IgD-negative memory B cell (primary cell): ENCODE results near the gene HRH4. TPM values are rescaled to one million over a fixed set of nuclear protein-coding genes. Genes with fewer than 3 reads are reported as not detected.
A peak's percentile ranks its signal among the peaks of the same experiment; 100 is the strongest.

Experiments
- H3K27ac Mint-ChIP-seq, 3 donors: one replicate each; pipeline ENCODE4 v1.8.0; 2020 to 2022; ENCODE audit warnings: mild to moderate bottlenecking in 3 of 3, mixed read lengths in 3 of 3, moderate library complexity in 1 of 3
- H3K27me3 Mint-ChIP-seq: one replicate; pipeline ENCODE4 v1.8.0; 2021; ENCODE audit warnings: mixed read lengths
- H3K36me3 Mint-ChIP-seq: one replicate; pipeline ENCODE4 v1.8.0; 2020; ENCODE audit warnings: mild to moderate bottlenecking, mixed read lengths
- H3K4me1 Mint-ChIP-seq, 3 donors: one replicate each; pipeline ENCODE4 v1.8.0; 2020 to 2022; ENCODE audit warnings: mixed read lengths in 3 of 3, mild to moderate bottlenecking in 1 of 3
- H3K4me3 Mint-ChIP-seq, 4 donors: one replicate each; pipeline ENCODE4 v1.8.0; 2020 to 2022; ENCODE audit warnings: mild to moderate bottlenecking in 4 of 4, mixed read lengths in 4 of 4, moderate library complexity in 3 of 4
- H3K9me3 Mint-ChIP-seq, 3 donors: one replicate each; pipeline ENCODE4 v1.8.0; 2020 to 2021; ENCODE audit warnings: mixed read lengths in 3 of 3, mild to moderate bottlenecking in 1 of 3
- polyA plus RNA-seq: library from polyadenylated mRNA; unstranded; fragments of 300-500 nt; fragmentation: Illumina TruSeq; gene quantifications from one replicate; pipeline ENCODE4 v1.2.3, GENCODE V29; 2021

HRH4 gene, protein sequence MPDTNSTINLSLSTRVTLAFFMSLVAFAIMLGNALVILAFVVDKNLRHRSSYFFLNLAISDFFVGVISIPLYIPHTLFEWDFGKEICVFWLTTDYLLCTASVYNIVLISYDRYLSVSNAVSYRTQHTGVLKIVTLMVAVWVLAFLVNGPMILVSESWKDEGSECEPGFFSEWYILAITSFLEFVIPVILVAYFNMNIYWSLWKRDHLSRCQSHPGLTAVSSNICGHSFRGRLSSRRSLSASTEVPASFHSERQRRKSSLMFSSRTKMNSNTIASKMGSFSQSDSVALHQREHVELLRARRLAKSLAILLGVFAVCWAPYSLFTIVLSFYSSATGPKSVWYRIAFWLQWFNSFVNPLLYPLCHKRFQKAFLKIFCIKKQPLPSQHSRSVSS
- not detected for polyA plus RNA-seq

GRCh38 chr18:24460388-24460787 lies at the start of gene HRH4:
Gene HRH4 (plus strand): TSS chr18:24460637. CDS start chr18:24460729, 92 bp downstream.
- H3K36me3 Mint-ChIP-seq, result peaks cover 5% of the 10 kb centered on the region
- H3K4me3 Mint-ChIP-seq, result no peak within 1 kb of the TSS
- peaks cover 2% of the 10 kb centered on the region for H3K27me3 Mint-ChIP-seq
- peaks cover 0 to 2% (median 0%) of the 10 kb centered on the region in 3 donors for H3K9me3 Mint-ChIP-seq
- H3K27ac Mint-ChIP-seq, result no peak within 1 kb of the TSS
- no peaks in the 10 kb centered on the region for H3K4me1 Mint-ChIP-seq

DNA sequence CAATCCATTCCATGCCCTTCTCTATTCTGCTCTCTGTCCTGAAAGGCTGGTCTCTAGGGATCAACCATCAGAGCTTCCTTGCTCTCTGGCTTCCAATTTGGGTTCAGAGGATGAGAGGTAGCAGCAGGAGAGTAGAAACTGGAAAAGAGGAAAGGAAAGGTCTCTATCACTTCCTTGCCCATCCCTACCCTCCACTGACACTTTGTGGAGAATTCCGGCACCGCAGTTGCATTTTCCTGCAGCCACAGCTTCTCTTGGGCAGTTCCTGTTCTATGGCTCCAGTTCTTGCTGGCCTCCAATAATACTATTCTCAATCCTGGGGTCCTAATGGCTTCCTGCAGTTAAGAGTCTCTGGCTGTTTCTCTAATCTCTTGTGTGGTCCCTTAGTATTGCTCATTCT lies 47.3 kb upstream of the HRH4 start:
- Mint-ChIP-seq H3K4me3 (no peak overlapping the region), H3K27ac (no peak overlapping the region), H3K36me3 (no peaks in the 10 kb centered on the region), H3K9me3 (peaks cover 0 to 3% (median 2%) of the 10 kb centered on the region in 3 donors), H3K4me1 (peaks cover 0 to 1% (median 0%) of the 10 kb centered on the region in 3 donors), H3K27me3 (peaks cover 22% of the 10 kb centered on the region)

GRCh38 chr18:24414349-24415003 lies 46.0 kb upstream of the HRH4 start:
- no peak overlapping the region for H3K27ac Mint-ChIP-seq
- peaks cover 0 to 1% (median 0%) of the 10 kb centered on the region in 3 donors for H3K4me1 Mint-ChIP-seq
- peaks cover 33% of the 10 kb centered on the region for H3K27me3 Mint-ChIP-seq
- peaks cover 0 to 2% (median 2%) of the 10 kb centered on the region in 3 donors for H3K9me3 Mint-ChIP-seq
- H3K36me3 Mint-ChIP-seq, result no peaks in the 10 kb centered on the region
- no peak overlapping the region for H3K4me3 Mint-ChIP-seq

GRCh38 chr18:24417480-24417879 lies 43.0 kb upstream of the HRH4 start:
- Mint-ChIP-seq H3K4me3 (no peak overlapping the region), H3K4me1 (peaks cover 0 to 1% (median 0%) of the 10 kb centered on the region in 3 donors), H3K9me3 (peaks cover 0 to 2% (median 0%) of the 10 kb centered on the region in 3 donors), H3K27me3 (peaks cover 42% of the 10 kb centered on the region), H3K36me3 (no peaks in the 10 kb centered on the region), H3K27ac (no peak overlapping the region)

DNA sequence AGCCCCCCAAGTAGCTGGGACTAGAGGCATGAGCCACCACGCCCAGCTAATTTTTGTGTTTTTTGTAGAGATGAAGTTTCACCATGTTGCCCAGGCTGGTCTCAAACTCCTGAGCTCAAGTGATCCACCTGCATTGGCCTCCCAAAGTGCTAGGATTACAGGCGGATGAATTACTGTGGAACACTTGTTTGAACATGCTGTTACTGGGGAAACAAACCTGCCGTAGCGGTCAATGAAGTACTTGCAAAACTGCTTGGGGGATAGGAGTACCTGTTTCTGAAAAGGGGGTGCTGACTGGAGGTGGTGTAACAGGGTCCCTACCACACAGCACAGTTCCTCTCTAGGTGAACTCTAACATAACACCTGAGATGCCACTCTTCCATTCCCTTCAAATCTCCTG lies 39.9 kb upstream of the HRH4 start:
- Mint-ChIP-seq H3K9me3 (peaks cover under 1 to 4% (median 2%) of the 10 kb centered on the region in 3 donors), H3K4me1 (peaks cover 0 to 2% (median 0%) of the 10 kb centered on the region in 3 donors), H3K4me3 (no peak overlapping the region), H3K36me3 (no peaks in the 10 kb centered on the region), H3K27me3 (peaks cover 53% of the 10 kb centered on the region), H3K27ac (no peak overlapping the region)

GRCh38 chr18:24421831-24422230 lies 38.6 kb upstream of the HRH4 start:
- Mint-ChIP-seq H3K9me3 (peaks cover 6 to 9% (median 7%) of the 10 kb centered on the region in 3 donors), H3K4me1 (peaks cover 0 to 7% (median 3%) of the 10 kb centered on the region in 3 donors), H3K27ac (no peak overlapping the region), H3K27me3 (peaks cover 51% of the 10 kb centered on the region), H3K36me3 (no peaks in the 10 kb centered on the region), H3K4me3 (no peak overlapping the region)

DNA sequence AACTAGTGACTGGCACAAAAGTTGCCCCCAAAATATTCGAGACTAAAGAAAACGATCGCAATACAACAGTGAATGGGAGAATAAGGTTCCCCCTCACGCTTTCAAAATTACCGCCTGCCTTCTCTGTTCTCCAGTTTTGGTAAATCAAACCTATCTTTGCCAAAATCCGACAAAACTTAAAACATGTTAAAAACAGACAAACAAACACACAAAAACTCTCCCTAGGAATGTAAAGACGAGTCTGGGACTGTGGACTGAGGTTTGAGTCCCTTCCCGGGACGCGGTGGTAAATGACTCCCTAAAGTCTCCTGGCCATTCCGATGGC lies 34.4 kb upstream of the HRH4 start:
- peaks cover 10 to 14% (median 12%) of the 10 kb centered on the region in 3 donors for H3K4me1 Mint-ChIP-seq

GRCh38 chr18:24426398-24427294 lies 33.8 kb upstream of the HRH4 start, which contains the start of gene IMPACT:
Gene IMPACT (plus strand): TSS chr18:24426670. CDS start chr18:24426757, 87 bp downstream.
- Mint-ChIP-seq H3K4me3 (peak within 1 kb of the TSS; percentile 92 to 94 (median 94)), H3K36me3 (peaks cover 7% of the 10 kb centered on the region), H3K9me3 (peaks cover 6 to 12% (median 7%) of the 10 kb centered on the region in 3 donors), H3K27ac (peak within 1 kb of the TSS; percentile 29 to 89 (median 88)), H3K27me3 (peaks cover 21% of the 10 kb centered on the region), H3K4me1 (peaks cover 10 to 14% (median 12%) of the 10 kb centered on the region in 3 donors)

More for the DNA sequence above, 34.4 kb upstream of the HRH4 start:
- Mint-ChIP-seq H3K4me3 (peak overlapping the region; percentile 84 to 94 (median 93)), H3K9me3 (peaks cover 6 to 12% (median 7%) of the 10 kb centered on the region in 3 donors), H3K27ac (peak overlapping the region; percentile 29 to 88 (median 39)), H3K36me3 (peaks cover 5% of the 10 kb centered on the region), H3K27me3 (peaks cover 24% of the 10 kb centered on the region)

GRCh38 chr18:24427484-24427883 lies 33.0 kb upstream of the HRH4 start:
- Mint-ChIP-seq H3K27me3 (peaks cover 14% of the 10 kb centered on the region), H3K9me3 (peaks cover 6 to 12% (median 7%) of the 10 kb centered on the region in 3 donors), H3K36me3 (peaks cover 9% of the 10 kb centered on the region), H3K4me1 (peaks cover 10 to 14% (median 12%) of the 10 kb centered on the region in 3 donors), H3K27ac (peak overlapping the region in 2 of 3 donors; percentile 10 to 53), H3K4me3 (peak overlapping the region; percentile 92 to 94 (median 94))

GRCh38 chr18:24428709-24429108 lies 31.7 kb upstream of the HRH4 start:
- peaks cover 6% of the 10 kb centered on the region for H3K27me3 Mint-ChIP-seq
- peak overlapping the region in 1 of 4 donors; percentile 94 for H3K4me3 Mint-ChIP-seq
- H3K9me3 Mint-ChIP-seq, result peaks cover 6 to 12% (median 7%) of the 10 kb centered on the region in 3 donors
- peaks cover 13% of the 10 kb centered on the region for H3K36me3 Mint-ChIP-seq
- no peak overlapping the region for H3K27ac Mint-ChIP-seq
- H3K4me1 Mint-ChIP-seq, result peaks cover 10 to 17% (median 13%) of the 10 kb centered on the region in 3 donors

DNA sequence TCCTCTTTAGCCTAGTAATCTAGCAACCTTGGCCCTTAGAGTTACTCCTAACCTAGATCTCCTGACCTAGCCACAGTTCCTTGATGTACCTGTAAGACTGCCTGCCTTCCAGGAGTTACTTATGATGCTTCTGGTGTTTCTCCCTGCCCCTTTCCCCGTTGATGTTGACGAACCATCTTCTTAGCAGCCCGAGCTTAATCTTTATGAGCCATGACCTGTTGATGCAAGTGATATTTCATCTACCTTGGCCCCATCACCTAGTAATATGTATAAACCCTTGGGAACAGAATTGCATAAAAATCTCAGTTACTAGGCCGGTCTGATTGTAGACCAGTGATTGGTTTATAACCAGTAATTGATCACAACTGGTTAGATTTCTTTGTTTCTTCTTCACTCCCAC lies 31.2 kb upstream of the HRH4 start:
- H3K27me3 Mint-ChIP-seq, result peaks cover 3% of the 10 kb centered on the region
- peaks cover 6 to 12% (median 7%) of the 10 kb centered on the region in 3 donors for H3K9me3 Mint-ChIP-seq
- no peak overlapping the region for H3K27ac Mint-ChIP-seq
- no peak overlapping the region for H3K4me3 Mint-ChIP-seq
- peaks cover 10 to 17% (median 13%) of the 10 kb centered on the region in 3 donors for H3K4me1 Mint-ChIP-seq
- peaks cover 13% of the 10 kb centered on the region for H3K36me3 Mint-ChIP-seq

DNA sequence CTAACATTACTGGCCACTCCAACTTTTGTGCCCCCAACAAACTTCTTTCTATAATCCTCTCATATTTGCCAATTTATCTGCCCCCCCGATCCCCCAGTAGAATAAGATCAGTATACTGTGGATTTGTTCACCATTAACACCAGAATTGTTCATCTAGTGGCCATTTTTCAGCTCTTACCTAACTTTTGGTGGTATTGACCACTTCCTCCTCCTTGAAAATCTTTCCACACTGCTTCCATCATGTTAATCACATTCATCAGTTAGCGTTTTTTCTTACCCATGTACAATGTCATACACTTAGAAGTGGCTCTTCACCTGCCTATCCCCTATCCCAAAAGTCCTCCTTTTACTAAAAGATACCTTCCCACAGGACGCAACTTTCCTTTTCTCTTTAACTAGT lies 27.8 kb upstream of the HRH4 start:
- peaks cover 0 to 3% (median 0%) of the 10 kb centered on the region in 3 donors for H3K9me3 Mint-ChIP-seq
- H3K4me1 Mint-ChIP-seq, result peaks cover 6% of the 10 kb centered on the region in 3 donors
- H3K27me3 Mint-ChIP-seq, result no peaks in the 10 kb centered on the region
- H3K27ac Mint-ChIP-seq, result no peak overlapping the region
- H3K36me3 Mint-ChIP-seq, result peaks cover 13% of the 10 kb centered on the region
- H3K4me3 Mint-ChIP-seq, result no peak overlapping the region

DNA sequence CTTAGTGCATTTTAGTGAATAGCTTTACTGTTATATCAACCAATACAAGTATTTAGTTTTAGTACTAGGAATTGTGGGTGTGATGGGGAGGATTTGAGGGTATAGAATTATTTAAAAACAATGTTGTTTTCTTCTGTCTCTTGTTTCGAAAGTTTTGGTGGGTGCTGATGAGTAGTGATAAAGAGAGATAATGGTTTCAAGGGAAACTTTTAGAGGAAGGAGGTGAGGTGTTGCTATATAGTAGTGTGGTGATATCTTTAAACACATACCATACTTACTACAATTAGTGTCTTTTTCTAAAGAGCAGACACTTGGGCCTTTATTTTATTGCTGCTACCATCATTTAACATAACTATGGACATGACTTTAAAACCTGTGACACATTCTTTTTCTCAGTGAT lies 23.5 kb upstream of the HRH4 start:
- Mint-ChIP-seq H3K27ac (no peak overlapping the region), H3K36me3 (peaks cover 16% of the 10 kb centered on the region), H3K4me1 (peaks cover 0 to 2% (median 2%) of the 10 kb centered on the region in 3 donors), H3K9me3 (no peaks in the 10 kb centered on the region), H3K4me3 (no peak overlapping the region), H3K27me3 (no peaks in the 10 kb centered on the region)

DNA sequence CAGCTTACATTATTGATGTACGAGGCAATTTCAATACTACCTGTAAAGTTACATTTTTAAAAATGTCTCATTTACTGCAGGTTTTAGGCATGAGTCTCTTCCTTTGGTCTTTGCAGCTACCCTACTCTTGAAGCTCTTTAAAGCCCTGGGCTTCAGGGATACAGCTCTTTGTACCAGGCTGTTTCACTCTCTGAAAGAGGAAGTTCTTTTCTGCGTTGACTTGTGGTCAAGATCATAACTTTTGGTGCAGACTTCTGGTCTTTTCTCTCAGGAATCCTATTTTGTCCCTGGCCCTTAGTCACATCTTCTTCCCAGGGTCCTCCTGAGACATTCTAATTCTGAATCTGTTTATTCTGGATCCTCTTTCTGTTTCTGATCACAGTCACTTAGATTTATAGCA lies 16.6 kb upstream of the HRH4 start:
- Mint-ChIP-seq H3K27me3 (no peaks in the 10 kb centered on the region), H3K36me3 (peaks cover 13% of the 10 kb centered on the region), H3K27ac (no peak overlapping the region), H3K4me1 (peaks cover 4 to 8% (median 8%) of the 10 kb centered on the region in 3 donors), H3K9me3 (peaks cover 0 to 2% (median 0%) of the 10 kb centered on the region in 3 donors), H3K4me3 (no peak overlapping the region)
